Common myeloid progenitor, CD34-positive (primary cell): Measurements from ENCODE around the gene INSL6.
"Not testable (repeated sequence)": the region's sequence is repeated elsewhere in the genome, so short reads cannot be mapped to it uniquely, and the experiment has no call there.

Source experiments
- CTCF ChIA-PET: fragments of 350-600 bp; sonication (Branson Sonifier 250); formaldehyde crosslinking; loops from one replicate; lab custom pipeline; 2021; ENCODE audit warnings: antibody characterized with exemption; lab: Charles Lee
- POLR2A ChIA-PET: fragments of 350-600 bp; sonication (Branson Sonifier 250); formaldehyde crosslinking; loops from one replicate; lab custom pipeline; 2021; ENCODE audit warnings: antibody characterized with exemption; lab: Charles Lee
- DNase-seq, 3 donors: peaks; one replicate each; pipeline versions ENCODE4 v3.0.0 to v3.0.0-alpha.2; 2013
- H3K27ac ChIP-seq, 2 experiments: 1 replicate in 1 of 2; 2 replicates in 1 of 2; pipeline ENCODE4 v1.7.0; 2013; ENCODE audit warnings: inconsistent platforms in 2 of 2, low read length in 2 of 2, mild to moderate bottlenecking in 2 of 2, low read depth in 1 of 2, moderate library complexity in 1 of 2; ENCODE audit not compliant: severe bottlenecking in 2 of 2, insufficient read depth in 1 of 2, poor library complexity in 1 of 2
- H3K27me3 ChIP-seq, 5 experiments: replicated peaks in 2 of 5; 1 replicate in 3 of 5; 2 replicates in 2 of 5; pipeline versions ENCODE4 v1.6.1 to v1.7.0; 2013; ENCODE audit warnings: low read length in 4 of 5, mild to moderate bottlenecking in 2 of 5, moderate library complexity in 2 of 5, inconsistent platforms in 1 of 5; ENCODE audit not compliant: insufficient read depth in 5 of 5, control insufficient read depth in 4 of 5
- H3K36me3 ChIP-seq, 4 experiments: 1 replicate in 2 of 4; 2 replicates in 2 of 4; pipeline versions ENCODE4 v1.6.1 to v1.7.0; 2013; ENCODE audit warnings: low read length in 3 of 4, control low read depth in 1 of 4, mild to moderate bottlenecking in 1 of 4; ENCODE audit not compliant: control insufficient read depth in 4 of 4, insufficient read depth in 4 of 4
- H3K4me1 ChIP-seq, 4 experiments: 1 replicate in 3 of 4; 2 replicates in 1 of 4; pipeline versions ENCODE4 v1.6.1 to v1.7.1; 2013; ENCODE audit warnings: low read length in 3 of 4, mild to moderate bottlenecking in 3 of 4, control low read depth in 1 of 4, inconsistent platforms in 1 of 4, moderate library complexity in 1 of 4; ENCODE audit not compliant: control insufficient read depth in 4 of 4, insufficient read depth in 4 of 4; ENCODE audit errors: control extremely low read depth in 1 of 4
- H3K4me3 ChIP-seq, 7 experiments: 1 replicate in 4 of 7; 2 replicates in 3 of 7; pipeline versions ENCODE4 v1.5.1 to v1.7.0; 2013; ENCODE audit warnings: mild to moderate bottlenecking in 7 of 7, low read length in 6 of 7, moderate library complexity in 6 of 7, inconsistent platforms in 2 of 7, low read depth in 2 of 7, control low read depth in 1 of 7; ENCODE audit not compliant: insufficient read depth in 4 of 7, control insufficient read depth in 1 of 7; ENCODE audit errors: extremely low read depth in 1 of 7
- H3K9me3 ChIP-seq, 5 experiments: 1 replicate in 4 of 5; 2 replicates in 1 of 5; pipeline versions ENCODE4 v1.6.1 to v1.7.1; 2013; ENCODE audit warnings: low read length in 4 of 5, mild to moderate bottlenecking in 2 of 5, inconsistent platforms in 1 of 5, low read depth in 1 of 5, moderate library complexity in 1 of 5; ENCODE audit not compliant: control insufficient read depth in 4 of 5, insufficient read depth in 2 of 5; ENCODE audit errors: control extremely low read depth in 1 of 5
- WGBS: methylation state at CpG from one replicate; pipeline ENCODE4 v1.1.5; 2013; ENCODE audit not compliant: insufficient coverage; 5-methylcytosine and 5-hydroxymethylcytosine counted together

Gene INSL6

GRCh38 chr9:5188060-5188984 is 2.9 kb upstream of the INSL6 start:
- ChIA-PET CTCF (interaction anchor here (0.7 to 1.7 kb wide), 3 partner anchors 236 to 254 kb away, joined by 3 to 4 read pairs (median 3); no protein-coding TSS in a partner anchor), POLR2A (interaction anchor here (0.6 kb wide), 1 partner anchor 227 kb away, joined by 4 read pairs; no protein-coding TSS in a partner anchor)
- H3K36me3 ChIP-seq = no peaks in the 10 kb centered on the region
- peaks cover 0 to 9% (median 2%) of the 10 kb centered on the region in 4 experiments for H3K4me1 ChIP-seq
- no peak overlapping the region for H3K27ac ChIP-seq
- H3K27me3 ChIP-seq = no peaks in the 10 kb centered on the region
- H3K9me3 ChIP-seq = no peaks in the 10 kb centered on the region
- DNase-seq = peak in 1 of 3 donors; percentile 19
- WGBS = 100% methylated on average over 7 of the region's 10 CpGs
- H3K4me3 ChIP-seq = no peak overlapping the region

DNA sequence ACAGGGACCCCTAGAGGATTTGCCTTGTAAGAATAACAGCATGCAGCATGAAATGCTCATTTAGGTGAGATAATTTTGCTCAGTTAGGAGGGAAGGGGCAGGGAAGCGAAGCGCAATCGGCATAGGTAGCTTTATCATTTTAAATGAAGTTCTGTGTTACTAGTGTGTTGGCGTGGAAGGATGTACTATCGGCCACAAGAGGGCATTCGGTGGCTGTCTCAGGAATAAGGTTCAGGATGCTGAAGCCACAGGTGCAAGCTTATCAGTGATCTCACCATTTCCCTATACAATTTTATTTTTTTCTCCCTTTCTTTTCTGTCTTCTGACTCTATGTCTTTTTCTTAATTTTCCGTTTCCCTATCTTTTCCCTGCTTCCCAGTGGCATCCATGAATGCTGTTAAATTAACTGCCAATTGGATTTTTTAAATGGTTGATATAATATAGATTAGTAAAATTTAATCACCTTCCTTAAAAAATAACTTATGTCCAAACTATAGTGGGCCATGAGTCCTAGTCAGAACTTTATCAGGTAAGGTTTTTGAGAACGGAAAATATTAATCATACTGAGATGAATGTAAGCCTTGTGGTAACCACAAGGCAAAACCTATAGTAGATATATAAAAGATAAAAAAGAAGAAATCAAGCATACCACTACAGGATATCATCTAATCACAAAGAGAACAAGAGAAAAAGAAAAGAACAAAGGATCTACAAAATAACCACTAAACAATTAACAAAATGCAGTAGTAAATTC is 1.2 kb upstream of the INSL6 start:
- Histone ChIP-seq H3K4me1 (peaks cover 0 to 12% (median 2%) of the 10 kb centered on the region in 4 experiments), H3K9me3 (no peaks in the 10 kb centered on the region), H3K27me3 (no peaks in the 10 kb centered on the region), H3K36me3 (no peaks in the 10 kb centered on the region), H3K4me3 (no peak overlapping the region), H3K27ac (no peak overlapping the region)
- POLR2A ChIA-PET = interaction anchor here (0.7 kb wide), 1 partner anchor 464 kb away, joined by 3 read pairs; no protein-coding TSS in a partner anchor
- peak; percentile 73 to 82 (median 81) for DNase-seq
- 72% methylated on average over 3 of the region's 8 CpGs for WGBS
- CTCF ChIA-PET = interaction anchor here (0.7 to 1.9 kb wide), 10 partner anchors 238 to 414 kb away, joined by 3 to 7 read pairs (median 4); no protein-coding TSS in a partner anchor

- peaks cover 0 to 12% (median 2%) of the 10 kb centered on the region in 4 experiments for H3K4me1 ChIP-seq
- no peak for DNase-seq
- H3K4me3 ChIP-seq = no peak overlapping the region
- no peaks in the 10 kb centered on the region for H3K27me3 ChIP-seq
- ChIA-PET CTCF (interaction anchor here (1.0 kb wide), 1 partner anchor 8 kb away, joined by 3 read pairs; no protein-coding TSS in a partner anchor), POLR2A (no interaction called here)
- 100% methylated on average over 1 of the region's 2 CpGs for WGBS
- H3K9me3 ChIP-seq = peaks cover 0 to 8% (median 4%) of the 10 kb centered on the region in 5 experiments
- H3K36me3 ChIP-seq = no peaks in the 10 kb centered on the region
- no peak overlapping the region for H3K27ac ChIP-seq
Observed at GRCh38 chr9:5184776-5185175, 663 bp downstream of the INSL6 start.

DNA sequence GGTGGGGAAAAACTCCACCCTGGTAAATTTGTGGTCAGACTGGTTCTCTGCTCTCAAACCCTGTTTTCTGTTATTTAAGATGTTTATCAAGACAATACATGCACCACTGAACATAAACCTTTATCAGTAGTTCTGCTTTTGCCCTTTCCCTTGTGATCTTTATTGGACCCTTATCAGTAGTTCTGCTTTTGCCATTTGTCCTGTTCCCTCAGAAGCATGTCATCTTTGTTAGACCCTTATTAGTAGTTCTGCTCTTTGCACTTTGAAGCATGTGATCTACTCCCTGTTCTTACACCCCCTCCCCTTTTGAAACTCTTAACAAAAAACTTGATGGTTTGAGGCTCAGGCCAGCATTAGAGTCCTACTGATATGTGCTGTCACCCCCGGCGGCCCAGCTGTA is 4.8 kb downstream of the INSL6 start:
- H3K4me1 ChIP-seq, H3K4me3 ChIP-seq, CTCF ChIA-PET, H3K27ac ChIP-seq, H3K27me3 ChIP-seq, POLR2A ChIA-PET, H3K36me3 ChIP-seq: not testable (repeated sequence)
- peaks cover 0 to 11% (median 4%) of the 10 kb centered on the region in 5 experiments for H3K9me3 ChIP-seq
- WGBS = 94% methylated on average over 2 of the region's 2 CpGs
- peak in 2 of 3 donors; percentile 18 to 51 for DNase-seq

- H3K4me1 ChIP-seq = peaks cover 0 to 4% (median 2%) of the 10 kb centered on the region in 4 experiments
- ChIA-PET CTCF (interaction anchor here (1.6 kb wide), 1 partner anchor 17 kb away, joined by 4 read pairs; no protein-coding TSS in a partner anchor), POLR2A (no interaction called here)
- H3K27me3 ChIP-seq = no peaks in the 10 kb centered on the region
- 100% methylated on average over 3 of the region's 4 CpGs for WGBS
- peak in 2 of 3 donors; percentile 51 to 68 for DNase-seq
- H3K36me3 ChIP-seq = no peaks in the 10 kb centered on the region
- peaks cover 0 to 11% (median 4%) of the 10 kb centered on the region in 5 experiments for H3K9me3 ChIP-seq
- H3K4me3 ChIP-seq = no peak overlapping the region
- H3K27ac ChIP-seq = no peak overlapping the region
Observed at GRCh38 chr9:5178126-5178805, 7.2 kb downstream of the INSL6 start.

DNA sequence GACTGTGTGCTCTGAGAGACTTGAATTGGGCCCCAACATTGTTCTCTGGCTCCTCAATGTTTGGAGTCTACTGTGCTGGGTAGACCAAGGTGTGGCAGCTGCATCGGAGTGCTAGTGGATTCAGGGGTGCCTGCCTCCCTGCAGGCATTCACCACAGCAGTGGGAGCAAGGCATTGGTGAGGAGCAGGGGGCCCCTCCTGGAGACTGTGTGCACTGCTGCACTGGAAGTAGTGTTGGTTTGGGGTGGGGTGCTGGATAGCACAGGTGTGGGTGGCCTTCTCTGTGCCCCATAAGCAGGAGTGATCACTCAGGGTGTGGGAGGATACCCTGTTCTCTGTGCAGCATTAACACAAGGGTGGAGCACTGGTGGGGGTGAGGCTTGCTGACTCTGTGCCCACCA is 39.2 kb downstream of the INSL6 start:
- Histone ChIP-seq H3K27me3 (no peaks in the 10 kb centered on the region), H3K4me1 (no peaks in the 10 kb centered on the region), H3K4me3 (no peak overlapping the region), H3K9me3 (peaks cover 0 to 39% (median 5%) of the 10 kb centered on the region in 5 experiments), H3K36me3 (peaks cover 0 to 23% (median 6%) of the 10 kb centered on the region in 4 experiments), H3K27ac (no peak overlapping the region)
- WGBS = 100% methylated on average over 1 of the region's 1 CpG
- no peak for DNase-seq
- POLR2A ChIA-PET = no interaction called here
- CTCF ChIA-PET = no interaction called here
